ENCODE data around the gene ZMYND8. TPM values are rescaled to one million over a fixed set of nuclear protein-coding genes. Genes with fewer than 3 reads are reported as not detected.

Gene ZMYND8
- total RNA-seq, 1 experiment from 2014 or later = 11.6 TPM

DNA sequence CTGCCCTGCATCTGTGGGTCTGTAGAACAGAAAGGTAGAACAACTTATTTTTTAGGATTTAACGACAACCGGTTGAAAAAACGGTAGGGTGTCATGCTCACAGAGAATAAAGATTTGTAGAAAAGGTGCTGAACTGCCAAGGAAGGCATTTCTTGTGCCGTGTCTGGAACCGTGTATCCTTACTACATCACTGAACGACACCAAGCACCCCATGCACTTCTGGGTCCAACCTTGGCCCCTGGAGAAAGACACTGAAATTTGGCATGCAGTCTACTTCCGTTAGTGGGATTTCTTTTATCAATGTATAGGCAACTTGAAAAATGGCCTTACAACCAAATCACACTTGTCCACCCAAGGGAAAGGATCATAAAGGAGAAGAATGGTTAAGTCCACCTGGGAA lies 145.5 kb downstream of the ZMYND8 start:
- ChIA-PET POLR2A (ENCODE audit: unreplicated experiment) (no interaction called here), CTCF (no interaction called here)
- H3K79me2 ChIP-seq (ENCODE audit: low read length) = no peaks in the 10 kb centered on the region
- H3K9me3 ChIP-seq (ENCODE audit: low read length) = no peaks in the 10 kb centered on the region
- intact Hi-C loops (cut with micrococcal nuclease) = no loop called here
- H2AFZ ChIP-seq (ENCODE audit: low read length) = no peak overlapping the region
- H3F3A ChIP-seq (ENCODE audit: low read length, unreplicated experiment) = no peaks in the 10 kb centered on the region
- DNase-seq (no peak), ATAC-seq (no peak)
- peaks cover 5% of the 10 kb centered on the region for H3K4me1 ChIP-seq (ENCODE audit: insufficient read depth, low read length)
- H3K36me3 ChIP-seq (ENCODE audit: low read depth, low read length) = peaks cover 20% of the 10 kb centered on the region; the same call in 1 of the 2 replicates
- TF ChIP-seq CTCF (conservative IDR thresholded peaks at IDR 0.05; ENCODE audit: low read depth, low read length) (no peak), EZH2 (IDR thresholded peaks at IDR 0.05; ENCODE audit: low read length, unreplicated experiment) (no peak), EZH2phosphoT487 (IDR thresholded peaks at IDR 0.05; ENCODE audit: borderline replicate concordance, low read length) (no peak)
- H4K20me1 ChIP-seq (ENCODE audit: low read length) = no peaks in the 10 kb centered on the region
- no peak overlapping the region for H3K4me2 ChIP-seq (ENCODE audit: low read length)
- H3K9me2 ChIP-seq (replicated peaks; ENCODE audit: low read length) = no peaks in the 10 kb centered on the region
- H3K4me3 ChIP-seq (ENCODE audit: low read length) = no peak overlapping the region
- H3K27me3 ChIP-seq (ENCODE audit: low read length) = no peaks in the 10 kb centered on the region
- H3K9ac ChIP-seq (ENCODE audit: low read length) = no peak overlapping the region
- no TSS peak for BruUV-seq (replicated peaks)
- no peak overlapping the region for H3K27ac ChIP-seq (ENCODE audit: low read length)

GRCh38 chr20:47210470-47210869 lies 146.0 kb downstream of the ZMYND8 start:
- Histone ChIP-seq H3K36me3 (ENCODE audit: low read depth, low read length) (peaks cover 16% of the 10 kb centered on the region; the same call in 1 of the 2 replicates), H3K9me2 (replicated peaks; ENCODE audit: low read length) (no peaks in the 10 kb centered on the region), H3K4me2 (ENCODE audit: low read length) (no peak overlapping the region), H3K4me1 (ENCODE audit: insufficient read depth, low read length) (peaks cover 10% of the 10 kb centered on the region), H3K9ac (ENCODE audit: low read length) (no peak overlapping the region), H3K9me3 (ENCODE audit: low read length) (no peaks in the 10 kb centered on the region), H3K27me3 (ENCODE audit: low read length) (no peaks in the 10 kb centered on the region), H3K27ac (ENCODE audit: low read length) (no peak overlapping the region), H3F3A (ENCODE audit: low read length, unreplicated experiment) (no peaks in the 10 kb centered on the region), H3K79me2 (ENCODE audit: low read length) (no peaks in the 10 kb centered on the region), H2AFZ (ENCODE audit: low read length) (no peak overlapping the region), H4K20me1 (ENCODE audit: low read length) (no peaks in the 10 kb centered on the region), H3K4me3 (ENCODE audit: low read length) (no peak overlapping the region)
- ChIA-PET POLR2A (ENCODE audit: unreplicated experiment) (no interaction called here), CTCF (no interaction called here)
- no TSS peak for BruUV-seq (replicated peaks)
- intact Hi-C loops (cut with micrococcal nuclease) = no loop called here
- ATAC-seq (no peak), DNase-seq (no peak)
- TF ChIP-seq CTCF (conservative IDR thresholded peaks at IDR 0.05; ENCODE audit: low read depth, low read length) (no peak), EZH2 (IDR thresholded peaks at IDR 0.05; ENCODE audit: low read length, unreplicated experiment) (no peak), EZH2phosphoT487 (IDR thresholded peaks at IDR 0.05; ENCODE audit: borderline replicate concordance, low read length) (no peak)

- CTCF ChIA-PET = no interaction called here
Measured at GRCh38 chr20:47209982-47210381, 146.5 kb downstream of the ZMYND8 start.

More at GRCh38 chr20:47209982-47210381, 146.5 kb downstream of the ZMYND8 start:
- H3K79me2 ChIP-seq (ENCODE audit: low read length) = no peaks in the 10 kb centered on the region
- POLR2A ChIA-PET (ENCODE audit: unreplicated experiment) = no interaction called here
- no peak overlapping the region for H2AFZ ChIP-seq (ENCODE audit: low read length)
- no peaks in the 10 kb centered on the region for H4K20me1 ChIP-seq (ENCODE audit: low read length)
- peaks cover 16% of the 10 kb centered on the region; the same call in 1 of the 2 replicates for H3K36me3 ChIP-seq (ENCODE audit: low read depth, low read length)
- H3K9me2 ChIP-seq (replicated peaks; ENCODE audit: low read length) = no peaks in the 10 kb centered on the region
- ATAC-seq = no peak
- DNase-seq = no peak
- peaks cover 3% of the 10 kb centered on the region for H3F3A ChIP-seq (ENCODE audit: low read length, unreplicated experiment)
- TSS peak; percentile 24 for BruUV-seq (replicated peaks)
- H3K27me3 ChIP-seq (ENCODE audit: low read length) = no peaks in the 10 kb centered on the region
- no peak overlapping the region for H3K9ac ChIP-seq (ENCODE audit: low read length)
- H3K4me3 ChIP-seq (ENCODE audit: low read length) = no peak overlapping the region
- no peak overlapping the region for H3K27ac ChIP-seq (ENCODE audit: low read length)
- intact Hi-C loops (cut with micrococcal nuclease) = no loop called here
- no peak overlapping the region for H3K4me2 ChIP-seq (ENCODE audit: low read length)
- H3K4me1 ChIP-seq (ENCODE audit: insufficient read depth, low read length) = peaks cover 15% of the 10 kb centered on the region
- TF ChIP-seq CTCF (conservative IDR thresholded peaks at IDR 0.05; ENCODE audit: low read depth, low read length) (no peak), EZH2phosphoT487 (IDR thresholded peaks at IDR 0.05; ENCODE audit: borderline replicate concordance, low read length) (no peak), EZH2 (IDR thresholded peaks at IDR 0.05; ENCODE audit: low read length, unreplicated experiment) (no peak)
- H3K9me3 ChIP-seq (ENCODE audit: low read length) = no peaks in the 10 kb centered on the region
